ENCODE measurements around the gene PDE11A. TPM values are rescaled to one million over a fixed set of nuclear protein-coding genes. Genes with fewer than 3 reads are reported as not detected.
"Not testable (repeated sequence)": the region's sequence is repeated elsewhere in the genome, so short reads cannot be mapped to it uniquely, and the experiment has no call there.

PDE11A gene
- total RNA-seq, 1 experiment from 2014 or later, result 0.29 TPM

DNA sequence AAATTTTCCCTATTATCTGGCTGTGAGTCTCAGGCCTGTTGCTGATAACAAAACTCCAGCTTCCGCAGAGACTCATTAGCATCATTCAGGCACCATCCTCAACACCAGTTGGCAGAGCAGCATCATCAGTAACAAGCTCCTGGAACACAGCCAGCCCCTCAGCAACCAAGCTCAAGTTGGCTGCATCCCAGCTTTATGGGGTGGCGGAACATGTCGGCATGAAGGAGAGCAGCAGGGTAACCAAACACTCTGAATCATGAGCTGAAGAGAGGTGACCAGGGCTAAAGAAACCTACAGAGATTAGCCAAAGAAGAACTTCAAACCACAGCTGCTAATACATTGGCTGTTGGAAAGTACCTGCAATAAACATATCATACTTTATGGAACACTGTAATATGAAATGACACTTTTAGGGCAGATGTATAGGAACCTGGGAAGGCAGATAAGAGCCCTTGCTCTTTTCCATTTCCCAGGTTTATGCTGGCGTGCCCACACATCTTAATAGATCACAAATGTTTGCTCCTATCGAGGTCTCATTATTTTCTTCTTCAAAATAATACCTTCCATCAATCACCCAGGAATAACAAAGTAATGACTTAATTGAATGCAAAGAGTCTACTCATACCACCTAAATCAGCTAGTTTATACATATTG, 63.8 kb downstream of the PDE11A start:
- peak; percentile 85 for DNase-seq (ENCODE audit: low read depth)

DNA sequence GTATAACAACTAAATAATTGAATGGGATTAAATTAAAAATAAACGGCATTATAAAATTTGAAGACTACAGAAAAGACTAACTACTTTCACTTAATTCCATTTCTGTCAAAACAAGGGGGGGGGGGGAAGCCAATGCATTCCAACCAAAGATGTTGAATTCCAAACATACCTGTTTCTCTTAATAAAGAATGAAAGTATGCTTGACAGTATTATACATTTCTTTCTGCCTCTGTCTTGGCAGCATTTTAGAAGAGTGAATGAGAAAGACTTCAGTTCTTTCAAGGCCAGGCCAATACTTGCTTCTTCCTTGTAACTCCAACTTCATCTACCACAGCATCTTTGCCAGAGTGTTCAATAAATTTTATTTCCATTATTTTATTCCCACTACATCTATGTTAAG, 65.9 kb downstream of the PDE11A start:
- DNase-seq (ENCODE audit: low read depth), result no peak

DNA sequence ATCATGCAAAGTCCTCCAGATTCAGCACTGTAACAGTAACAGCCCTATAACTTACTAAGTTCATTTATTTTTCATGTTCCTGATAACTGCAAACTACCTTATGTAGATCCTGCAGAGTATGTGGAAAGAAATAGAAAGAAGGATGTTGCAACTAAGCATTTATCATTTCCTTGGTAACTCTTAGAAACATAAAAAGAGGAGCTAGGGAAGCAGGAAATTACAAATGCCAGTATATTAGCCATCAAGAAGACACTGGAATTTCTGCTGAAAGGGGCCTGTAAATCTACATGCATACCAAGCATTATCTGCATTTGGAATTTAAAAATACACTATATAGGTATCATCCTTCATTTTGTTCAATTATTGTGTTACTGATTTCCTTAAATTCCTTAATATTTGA, 66.8 kb downstream of the PDE11A start:
- DNase-seq (ENCODE audit: low read depth), result no peak

DNA sequence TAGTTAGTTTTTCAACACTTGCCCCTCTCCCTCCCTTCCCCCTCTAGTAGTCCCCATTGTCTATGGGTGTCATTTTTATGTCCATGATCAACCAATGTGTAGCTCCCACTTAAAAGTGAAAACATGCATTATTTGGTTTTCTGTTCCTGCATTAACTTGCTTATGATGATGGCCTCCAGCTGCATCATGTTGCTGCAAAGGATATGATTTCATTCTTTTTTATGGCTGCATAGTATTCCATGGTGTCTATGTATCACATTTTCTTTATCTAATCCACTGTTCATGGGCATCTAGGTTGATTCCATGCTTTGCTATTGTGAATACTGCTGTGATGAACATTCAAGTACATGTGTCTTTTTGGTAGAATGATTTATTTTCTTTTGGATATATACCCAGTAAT, 70.5 kb downstream of the PDE11A start:
- no peak for DNase-seq (ENCODE audit: low read depth)

DNA sequence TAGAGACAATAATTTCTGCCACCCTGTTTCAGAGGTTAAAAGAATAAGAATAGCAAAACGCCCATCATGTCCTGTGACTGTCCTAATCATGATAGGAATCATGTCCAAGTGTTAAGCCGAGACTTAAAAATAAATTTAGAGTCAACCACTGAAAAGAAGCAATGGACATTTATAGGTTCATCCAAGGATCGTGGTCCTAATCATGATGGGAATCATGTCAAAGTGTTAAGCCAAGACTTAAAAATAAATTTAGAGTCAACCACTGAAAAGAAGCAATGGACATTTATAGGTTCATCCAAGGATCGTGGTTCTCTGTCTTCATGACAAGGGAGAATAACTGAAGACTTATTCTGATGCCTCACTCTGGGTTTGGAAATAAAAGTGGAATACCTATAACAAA, 73.6 kb downstream of the PDE11A start:
- no peak for DNase-seq (ENCODE audit: low read depth)

DNA sequence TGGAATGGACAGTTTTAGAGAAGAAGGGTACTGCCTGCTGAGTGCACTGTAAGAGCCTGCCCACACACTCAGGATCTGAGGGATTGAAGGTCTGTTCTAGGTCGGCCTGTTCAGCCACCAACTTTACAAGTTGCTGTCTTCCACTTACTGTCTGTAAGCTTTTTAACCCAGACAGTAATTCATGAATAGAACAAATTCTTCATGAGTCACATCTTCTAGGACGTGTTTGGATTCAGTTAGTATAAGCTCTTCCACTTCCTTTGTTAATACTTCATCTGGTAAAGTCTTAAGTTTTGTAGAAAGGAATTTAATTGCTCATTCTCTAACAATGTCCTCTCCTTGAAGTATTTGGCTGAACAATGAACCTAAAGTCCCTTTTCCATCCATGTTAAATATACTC, 74.6 kb downstream of the PDE11A start:
- no peak for DNase-seq (ENCODE audit: low read depth)

DNA sequence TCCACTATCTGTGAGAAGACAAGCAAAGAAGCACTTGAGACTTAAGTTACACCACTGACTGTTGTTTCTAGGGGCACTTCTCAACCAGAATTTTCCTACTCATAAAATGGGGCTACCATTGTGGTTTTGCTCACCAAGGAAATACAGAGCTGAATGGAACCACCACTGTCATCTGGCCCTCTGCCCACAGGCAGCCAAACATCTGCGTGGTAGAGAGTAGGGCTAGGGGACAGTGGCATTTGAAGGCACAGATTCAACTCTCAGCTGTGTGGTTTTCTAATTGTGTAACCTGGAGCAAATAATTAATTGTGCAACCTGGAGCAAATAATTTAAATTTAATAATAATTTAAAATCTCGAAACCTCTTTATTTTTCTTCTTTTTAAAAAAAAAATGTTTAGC, 79.6 kb downstream of the PDE11A start:
- DNase-seq (ENCODE audit: low read depth), result no peak

DNA sequence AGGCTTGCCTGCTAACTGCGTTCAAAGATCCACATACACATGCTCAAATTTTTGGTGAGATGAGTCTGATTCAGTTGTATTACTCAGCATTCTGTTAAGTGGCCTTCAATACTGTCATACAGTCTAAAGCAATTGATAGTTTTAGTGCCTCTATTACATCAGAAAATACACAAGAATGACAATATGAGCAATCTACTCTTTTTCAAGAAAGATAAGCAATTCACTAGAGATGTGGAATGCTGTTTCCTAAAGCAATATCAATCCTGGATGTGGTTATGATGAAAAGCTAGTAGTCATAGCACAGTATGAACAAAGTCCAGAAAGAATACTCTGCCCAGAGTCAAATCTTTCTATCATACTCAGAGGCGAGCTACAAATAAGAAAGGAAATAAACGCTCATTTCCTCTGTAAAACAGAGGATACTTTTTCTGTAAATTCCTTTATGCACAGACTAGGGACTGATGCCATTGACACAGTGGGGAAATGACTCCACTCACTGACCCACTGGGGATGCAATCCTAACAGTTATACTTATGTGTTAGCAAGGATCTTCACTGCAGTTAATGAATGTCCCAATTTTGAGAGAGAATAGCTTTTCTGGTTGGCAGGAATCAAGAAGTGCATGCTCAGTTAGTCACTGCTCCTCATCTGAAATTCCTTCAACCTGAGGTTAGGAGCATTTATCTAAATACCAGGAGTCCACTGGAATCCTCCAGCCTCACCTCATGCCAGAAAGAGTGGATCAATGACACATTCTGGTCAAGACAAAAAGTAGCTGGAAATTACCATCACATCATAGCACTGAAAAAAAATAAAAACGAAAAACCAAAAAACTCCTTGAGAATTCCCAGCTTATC, 83.3 kb downstream of the PDE11A start:
- DNase-seq (ENCODE audit: low read depth), result peak; percentile 4

DNA sequence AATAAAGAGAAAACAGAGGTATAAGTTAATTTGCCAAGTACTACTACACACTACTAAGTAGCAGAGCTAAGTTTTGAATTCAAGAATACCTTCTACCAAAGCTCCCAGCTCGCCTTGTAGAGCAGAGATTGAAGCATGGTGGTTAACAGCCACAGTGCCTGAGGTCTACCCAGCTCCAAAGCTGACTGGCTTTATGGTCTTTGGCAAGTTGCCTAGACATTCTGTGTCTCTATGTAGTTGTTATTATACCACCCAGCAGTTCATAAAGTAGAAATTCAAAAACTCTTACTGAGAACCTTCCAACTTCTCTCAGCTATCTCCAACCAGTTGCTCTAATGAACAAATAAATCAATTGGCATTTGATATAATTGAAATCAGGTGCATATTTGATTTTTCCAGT, 87.8 kb downstream of the PDE11A start:
- DNase-seq (ENCODE audit: low read depth), result peak; percentile 36

DNA sequence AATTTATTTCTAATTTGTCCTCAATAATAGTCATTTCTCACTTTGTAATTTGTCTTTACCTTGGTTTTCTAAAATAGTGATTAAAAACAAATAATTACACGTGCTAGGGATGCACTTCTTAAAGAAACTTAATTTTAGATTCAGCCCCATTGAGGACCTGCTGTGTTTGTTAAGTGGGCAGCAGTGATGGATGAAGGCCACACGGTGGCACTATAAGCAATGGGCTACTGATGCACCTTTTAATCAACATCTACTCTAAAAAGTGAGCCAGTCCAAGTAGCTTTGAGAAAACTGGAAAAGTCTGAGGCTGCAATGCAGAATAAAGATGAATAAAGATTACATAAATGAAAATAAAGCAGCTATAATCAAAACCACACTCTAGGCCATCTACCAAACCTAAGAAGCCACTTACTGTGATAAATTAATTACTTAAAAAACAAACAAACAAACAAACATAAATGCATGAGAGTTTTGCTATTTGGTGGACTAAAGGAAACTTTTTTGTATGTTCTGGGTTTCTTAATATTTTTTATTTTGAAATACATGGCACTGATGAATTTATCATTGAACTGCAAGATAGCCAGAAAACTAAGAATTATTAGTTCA, 89.3 kb downstream of the PDE11A start:
- peak; percentile 58 for DNase-seq (ENCODE audit: low read depth)

DNA sequence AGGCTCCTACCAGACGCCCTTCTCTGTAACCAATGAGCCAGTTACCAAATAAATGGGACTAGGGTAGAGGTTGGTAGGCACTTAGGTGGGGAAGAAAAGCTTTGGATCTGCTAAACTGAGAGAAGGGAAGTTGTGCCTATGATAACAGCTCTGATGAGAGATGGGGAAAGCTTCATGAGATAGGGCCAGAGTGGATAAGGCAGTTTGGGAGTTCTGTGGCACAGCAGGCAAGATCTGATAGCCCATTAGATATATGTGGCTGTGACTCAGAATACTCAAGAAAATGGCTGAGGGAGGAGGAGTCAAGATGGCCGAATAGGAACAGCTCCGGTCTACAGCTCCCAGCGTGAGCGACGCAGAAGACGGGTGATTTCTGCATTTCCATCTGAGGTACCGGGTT, 99.8 kb downstream of the PDE11A start:
- peak; percentile 6 for DNase-seq (ENCODE audit: low read depth)

DNA sequence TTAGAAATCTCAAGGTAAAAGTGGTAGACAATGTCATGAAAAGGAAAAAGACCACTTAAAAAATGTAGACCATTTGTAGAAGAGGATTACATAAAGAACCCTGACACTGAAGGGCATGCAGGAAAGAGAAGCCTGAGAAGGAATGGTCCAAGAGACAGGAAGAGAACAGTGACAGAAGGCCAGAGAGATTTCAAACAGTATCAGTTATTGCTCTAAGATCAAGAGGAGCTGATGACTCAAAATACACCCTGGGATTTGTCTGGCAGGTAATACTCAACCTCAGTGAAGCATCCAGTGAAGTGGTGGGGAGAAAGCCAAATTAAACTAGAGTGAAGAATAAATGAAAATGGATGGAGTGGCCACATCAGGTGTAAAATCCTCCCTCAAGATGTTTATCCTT, 100.5 kb downstream of the PDE11A start:
- DNase-seq (ENCODE audit: low read depth), result no peak

DNA sequence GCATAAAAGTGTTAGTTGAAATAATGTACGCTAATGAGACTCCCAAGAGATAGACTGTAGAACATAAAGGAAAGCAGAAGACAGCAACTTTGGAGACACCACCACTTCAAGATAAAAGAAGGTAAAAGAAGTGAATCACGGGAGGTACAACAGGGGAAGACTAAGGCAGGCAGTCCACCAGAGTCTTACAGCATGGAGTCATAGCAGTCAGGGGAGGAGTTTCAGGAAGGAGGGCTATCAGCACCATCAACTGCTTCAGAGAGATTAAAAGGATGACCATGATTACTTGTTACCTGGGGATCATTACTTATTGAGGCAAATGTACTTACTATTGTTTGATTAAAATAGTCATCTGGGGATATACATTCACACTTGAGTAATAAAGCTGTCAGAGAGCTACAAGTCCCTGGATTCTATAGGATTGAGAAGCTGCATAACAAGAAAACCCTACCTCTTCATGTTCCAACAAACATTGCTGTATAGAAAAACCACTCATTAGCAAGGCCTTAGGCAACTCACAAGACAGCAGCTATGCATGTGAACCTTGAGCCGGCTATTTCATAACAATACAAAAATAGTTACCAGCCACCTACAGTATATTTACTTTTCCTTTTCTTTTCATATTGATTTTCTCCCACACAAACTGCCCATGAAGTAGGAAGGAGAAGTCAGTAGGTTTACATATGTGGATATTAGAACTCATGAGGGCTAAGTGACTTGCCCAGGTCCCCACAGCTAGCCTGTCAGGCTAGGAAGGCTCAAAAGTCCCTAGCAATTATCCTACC, 101.7 kb downstream of the PDE11A start:
- DNase-seq (ENCODE audit: low read depth), result no peak

DNA sequence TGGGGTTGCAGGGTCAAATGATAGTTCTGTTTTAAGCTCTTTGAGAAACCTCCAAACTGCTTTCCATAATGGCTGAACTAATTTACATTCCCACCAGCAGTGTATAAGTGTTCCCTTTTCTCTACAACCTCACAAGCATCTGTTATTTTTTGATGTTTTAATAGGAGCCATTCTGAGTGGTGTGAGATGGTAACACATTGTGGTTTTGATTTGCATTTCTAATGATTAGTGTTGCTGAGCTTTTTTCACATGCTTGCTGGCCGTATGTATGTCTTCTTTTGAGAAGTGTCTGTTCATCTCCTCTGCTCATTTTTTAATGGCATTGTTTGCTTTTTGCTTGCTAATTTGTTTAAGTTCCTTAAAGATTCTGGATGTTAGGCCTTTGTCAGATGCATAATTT, 107.7 kb downstream of the PDE11A start:
- no peak for DNase-seq (ENCODE audit: low read depth)

DNA sequence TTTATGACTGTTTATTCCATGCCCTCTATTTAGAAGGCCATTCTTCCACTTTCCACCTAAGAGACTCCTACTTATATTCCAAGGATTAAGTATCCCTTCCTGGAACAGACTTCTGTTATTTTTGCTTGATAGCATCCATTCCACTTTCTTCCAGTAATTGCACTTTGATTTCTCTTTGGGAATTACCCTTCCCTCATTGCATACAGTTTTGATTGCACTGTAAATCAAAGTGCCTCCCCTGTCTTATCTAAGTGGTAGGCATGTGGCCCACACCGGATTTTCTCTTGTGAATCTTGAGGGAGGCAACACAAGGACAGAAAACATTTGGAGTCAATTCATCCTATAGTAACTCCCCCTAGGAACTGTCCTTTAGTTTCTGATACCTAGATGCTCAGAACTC, 120.4 kb downstream of the PDE11A start:
- DNase-seq (ENCODE audit: low read depth), result no peak

DNA sequence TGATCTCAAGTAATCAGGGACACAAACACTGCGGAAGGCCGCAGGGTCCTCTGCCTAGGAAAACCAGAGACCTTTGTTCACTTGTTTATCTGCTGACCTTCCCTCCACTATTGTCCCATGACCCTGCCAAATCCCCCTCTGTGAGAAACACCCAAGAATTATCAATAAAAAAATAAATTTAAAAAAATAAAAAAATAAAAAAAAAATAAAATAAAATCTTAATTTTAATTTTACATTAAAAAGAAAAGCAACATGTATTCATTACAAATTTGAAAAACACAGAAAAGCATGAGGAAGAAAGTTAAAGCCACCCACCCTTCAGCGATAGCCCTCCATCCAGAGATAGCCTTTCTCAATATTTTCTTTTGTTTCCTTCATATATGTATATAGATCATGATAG, 125.0 kb downstream of the PDE11A start:
- not testable (repeated sequence) for DNase-seq (ENCODE audit: low read depth)

DNA sequence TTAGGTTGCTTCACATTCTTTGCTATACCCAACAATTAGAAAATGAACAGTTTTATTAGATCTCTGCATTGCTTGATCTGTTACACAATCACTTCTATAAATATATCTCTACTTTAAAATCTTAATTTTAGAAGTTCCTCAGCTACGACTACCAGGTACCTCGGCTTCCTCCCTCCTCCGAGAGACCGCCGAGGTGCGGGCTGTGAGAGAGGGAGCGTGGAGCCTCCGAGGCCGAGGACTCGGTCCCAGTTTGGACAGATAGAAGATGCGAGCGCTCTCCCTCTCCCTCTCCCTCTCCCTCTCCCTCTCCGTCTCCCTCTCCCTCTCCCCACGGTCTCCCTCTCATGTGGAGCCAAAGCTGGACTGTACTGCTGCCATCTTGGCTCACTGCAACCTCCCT, 128.0 kb downstream of the PDE11A start:
- DNase-seq (ENCODE audit: low read depth), result not testable (repeated sequence)

DNA sequence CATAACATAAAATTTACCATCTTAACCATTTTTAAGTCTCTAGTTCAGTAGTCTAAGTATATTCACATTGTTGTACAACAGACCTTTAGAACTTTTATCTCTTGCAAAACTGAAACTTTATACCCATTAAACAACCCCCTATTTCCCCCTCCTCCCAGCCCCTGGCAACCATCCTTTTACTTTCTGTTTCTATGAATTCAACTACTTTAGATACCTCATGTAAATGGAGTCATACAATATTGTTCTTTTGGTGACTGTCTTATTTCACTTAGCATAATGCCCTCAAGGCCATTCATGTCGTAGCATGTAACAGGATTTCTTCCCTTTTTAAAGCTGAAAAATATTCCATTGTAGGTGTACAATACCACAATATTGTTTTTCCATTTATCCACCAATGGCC, 129.8 kb downstream of the PDE11A start:
- no peak for DNase-seq (ENCODE audit: low read depth)

DNA sequence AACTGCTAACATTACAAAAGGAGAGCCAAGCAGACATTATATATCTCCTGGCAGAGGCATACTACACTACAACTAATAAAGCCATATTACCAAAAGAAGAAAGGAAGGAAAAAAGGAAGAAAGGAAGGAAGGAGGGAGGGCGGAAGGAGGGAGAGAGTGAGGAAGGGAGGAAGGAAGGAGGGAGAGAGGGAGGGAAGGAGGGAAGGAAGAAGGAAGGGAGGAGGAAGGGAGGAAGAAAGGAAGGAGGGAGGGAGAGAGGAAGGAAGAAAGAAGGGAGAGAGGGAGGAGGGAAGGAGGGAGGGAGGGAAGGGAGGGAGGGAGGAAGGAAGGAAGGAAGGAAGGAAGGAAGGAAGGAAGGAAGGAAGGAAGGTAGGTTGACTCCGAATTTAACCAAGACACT, 133.4 kb downstream of the PDE11A start:
- no peak for DNase-seq (ENCODE audit: low read depth)

DNA sequence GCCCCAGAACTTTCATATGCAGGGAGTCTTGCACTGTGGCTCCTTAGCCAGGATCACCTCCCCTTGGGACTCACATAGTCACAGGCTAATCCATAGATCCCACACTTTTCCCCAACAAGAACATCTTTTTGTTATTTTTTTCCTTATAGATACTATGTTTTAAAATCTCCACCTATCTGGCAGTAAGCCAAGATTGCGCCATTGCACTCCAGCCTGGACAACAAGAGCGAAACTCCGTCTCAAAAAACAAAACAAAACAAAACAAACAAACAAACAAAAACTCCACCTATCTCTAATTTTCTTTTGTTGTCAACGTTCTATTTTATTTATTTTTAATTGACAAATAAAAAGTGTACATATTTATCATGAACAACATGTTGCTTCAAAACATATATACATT, 141.7 kb downstream of the PDE11A start:
- DNase-seq (ENCODE audit: low read depth), result no peak

DNA sequence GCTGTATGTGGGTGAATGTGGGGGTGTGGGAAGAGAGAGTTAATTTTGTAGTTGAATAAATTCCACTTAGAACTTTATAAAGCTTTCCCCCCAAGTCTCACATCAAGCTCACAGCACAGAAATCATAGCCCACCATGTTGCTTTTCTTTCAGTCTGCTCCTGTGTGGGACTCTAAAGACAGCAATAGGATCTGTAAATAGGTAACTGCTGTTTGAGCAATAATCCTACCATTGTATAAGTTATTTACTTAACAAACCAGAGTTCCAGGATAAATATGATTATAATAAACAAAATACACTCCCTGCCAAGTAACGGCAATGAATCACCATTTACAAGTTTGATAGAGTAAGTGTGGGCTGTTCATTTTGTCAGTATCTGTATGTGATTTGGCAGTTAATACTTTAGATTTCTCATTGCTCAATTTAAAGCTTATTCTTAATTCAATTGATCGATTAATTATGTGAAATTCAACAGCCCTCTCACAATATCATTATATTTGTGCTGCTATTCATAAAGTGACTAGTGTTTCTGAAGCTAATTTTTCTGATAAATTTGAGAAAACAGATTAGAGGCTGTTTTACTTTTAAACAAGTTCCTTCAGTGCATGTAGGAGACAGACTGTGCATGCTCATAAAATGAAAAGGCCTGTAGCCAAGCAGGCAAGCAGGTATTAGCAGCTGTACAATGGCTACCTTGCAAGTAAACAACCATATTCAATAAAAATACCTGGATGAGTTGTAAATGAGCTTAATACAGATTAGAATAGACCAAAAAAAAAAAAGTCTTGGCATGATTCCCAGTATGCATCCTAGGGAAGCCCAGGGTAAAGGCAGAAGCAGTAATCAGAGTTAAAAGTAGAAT, 142.7 kb downstream of the PDE11A start:
- DNase-seq (ENCODE audit: low read depth), result no peak

Data from Daoy (cell line).